ENCODE results near the gene SETD3. TPM values are rescaled to one million over a fixed set of nuclear protein-coding genes. Genes with fewer than 3 reads are reported as not detected.

Gene SETD3
- total and polyA plus RNA-seq, 2 experiments from 2014 or later, result 43.3 to 54.6 TPM

DNA sequence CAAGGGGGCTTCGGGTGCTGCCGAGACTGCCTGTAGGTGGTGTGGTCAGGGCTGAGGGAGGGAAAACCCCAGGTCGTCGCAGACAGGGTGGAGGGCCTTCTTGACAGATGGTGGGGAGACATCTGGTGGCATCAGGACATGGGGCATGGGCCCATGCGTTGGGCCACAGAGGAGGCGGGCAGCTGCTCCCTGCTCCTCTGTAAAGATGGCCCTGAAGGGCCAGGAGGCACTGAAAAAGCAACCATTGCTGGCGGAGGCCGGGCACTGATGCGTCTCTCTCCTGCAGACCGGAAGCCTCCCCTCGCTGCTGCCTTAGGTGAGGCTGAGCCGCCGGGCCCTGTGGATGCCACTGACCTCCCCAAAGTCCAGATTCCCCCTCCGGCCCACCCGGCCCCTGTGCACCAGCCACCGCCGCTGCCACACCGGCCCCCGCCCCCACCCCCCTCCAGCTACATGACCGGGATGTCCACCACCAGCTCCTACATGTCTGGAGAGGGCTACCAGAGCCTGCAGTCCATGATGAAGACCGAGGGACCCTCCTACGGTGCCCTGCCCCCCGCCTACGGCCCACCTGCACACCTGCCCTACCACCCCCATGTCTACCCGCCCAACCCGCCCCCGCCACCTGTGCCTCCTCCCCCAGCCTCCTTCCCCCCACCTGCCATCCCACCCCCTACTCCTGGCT lies 29.4 kb upstream of the SETD3 start:
- Histone ChIP-seq H3K4me1 (ENCODE audit: insufficient read depth) (peaks cover 15% of the 10 kb centered on the region), H3K9me2 (ENCODE audit: insufficient read depth) (no peaks in the 10 kb centered on the region), H3K79me2 (ENCODE audit: insufficient read depth) (no peaks in the 10 kb centered on the region), H3K4me2 (ENCODE audit: unreplicated experiment) (no peak overlapping the region), H3F3A (ENCODE audit: insufficient read depth) (peaks cover 19% of the 10 kb centered on the region; the same call in 1 of the 2 replicates), H3K27ac (no peak overlapping the region), H3K9ac (no peak overlapping the region), H3K9me3 (ENCODE audit: low read depth) (no peaks in the 10 kb centered on the region), H3K36me3 (ENCODE audit: low read depth) (peaks cover 29% of the 10 kb centered on the region), H3K27me3 (replicated peaks; ENCODE audit: insufficient read depth) (no peaks in the 10 kb centered on the region), H2AFZ (no peak overlapping the region), H4K20me1 (ENCODE audit: insufficient read depth) (no peaks in the 10 kb centered on the region), H3K4me3 (no peak overlapping the region)
- TF ChIP-seq EZH2 (IDR thresholded peaks at IDR 0.05; ENCODE audit: insufficient read depth, poor library complexity, severe bottlenecking), result no peak
- no peak for TF ChIP-seq EZH2phosphoT487 (IDR thresholded peaks at IDR 0.05; ENCODE audit: insufficient read depth, low read depth)
- WGBS, 2 experiments (ENCODE audit: low coverage in 1 of 2, low lambda C conversion rate in 2 of 2, missing lambda C conversion rate in 2 of 2), result 89 to 96% methylated on average over 11 to 27 of the region's 27 CpGs
- in situ Hi-C loops (cut with MboI), result no loop called here
- no peak for DNase-seq

DNA sequence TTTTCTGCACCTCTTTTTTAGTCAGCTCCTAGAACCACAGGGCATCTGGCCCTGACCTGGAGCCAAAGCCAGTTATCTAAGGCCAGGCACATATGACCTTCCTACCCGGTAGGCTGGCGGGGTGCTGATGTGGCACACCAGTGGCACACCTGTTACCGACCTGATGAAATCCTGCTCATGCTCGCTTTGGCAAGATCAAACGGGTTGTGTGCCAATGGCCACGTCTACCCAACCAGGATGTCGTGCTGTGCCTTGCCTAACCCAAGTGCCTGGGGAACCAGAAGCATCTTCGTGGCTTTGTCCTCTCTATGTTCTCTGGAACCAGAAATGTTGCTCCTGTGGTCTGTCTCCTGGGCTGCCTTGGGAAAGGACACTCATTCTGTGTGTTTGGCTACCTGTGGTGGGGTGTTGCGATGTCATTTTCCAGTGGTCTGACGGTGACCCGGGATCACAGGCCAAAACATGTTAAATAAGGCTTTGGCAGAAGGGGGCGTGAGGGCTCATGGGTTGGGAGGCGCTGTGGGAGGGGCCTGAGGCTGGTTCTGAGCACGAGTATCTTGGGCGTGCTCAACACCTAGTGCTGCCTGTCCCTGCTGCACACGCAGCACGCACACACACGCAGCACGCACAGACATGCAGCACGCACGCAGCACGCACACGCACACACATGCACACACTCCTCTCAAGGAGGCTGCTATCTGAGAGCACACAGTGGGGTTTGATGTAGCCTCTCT lies 28.4 kb upstream of the SETD3 start:
- no peak overlapping the region for H3K27ac ChIP-seq
- H3K4me3 ChIP-seq, result no peak overlapping the region
- H3F3A ChIP-seq (ENCODE audit: insufficient read depth), result peaks cover 20% of the 10 kb centered on the region; the same call in 1 of the 2 replicates
- no peaks in the 10 kb centered on the region for H4K20me1 ChIP-seq (ENCODE audit: insufficient read depth)
- H2AFZ ChIP-seq, result no peak overlapping the region
- H3K4me2 ChIP-seq (ENCODE audit: unreplicated experiment), result no peak overlapping the region
- DNase-seq, result no peak
- peaks cover 15% of the 10 kb centered on the region for H3K4me1 ChIP-seq (ENCODE audit: insufficient read depth)
- no peaks in the 10 kb centered on the region for H3K79me2 ChIP-seq (ENCODE audit: insufficient read depth)
- WGBS, 2 experiments (ENCODE audit: low coverage in 1 of 2, low lambda C conversion rate in 2 of 2, missing lambda C conversion rate in 2 of 2), result 82 to 83% methylated on average over 21 to 23 of the region's 23 CpGs
- no peak overlapping the region for H3K9ac ChIP-seq
- H3K27me3 ChIP-seq (replicated peaks; ENCODE audit: insufficient read depth), result no peaks in the 10 kb centered on the region
- no peaks in the 10 kb centered on the region for H3K9me2 ChIP-seq (ENCODE audit: insufficient read depth)
- H3K9me3 ChIP-seq (ENCODE audit: low read depth), result no peaks in the 10 kb centered on the region
- peaks cover 36% of the 10 kb centered on the region for H3K36me3 ChIP-seq (ENCODE audit: low read depth)
- in situ Hi-C loops (cut with MboI), result no loop called here
- TF ChIP-seq EZH2phosphoT487 (IDR thresholded peaks at IDR 0.05; ENCODE audit: insufficient read depth, low read depth) (no peak), EZH2 (IDR thresholded peaks at IDR 0.05; ENCODE audit: insufficient read depth, poor library complexity, severe bottlenecking) (no peak)

DNA sequence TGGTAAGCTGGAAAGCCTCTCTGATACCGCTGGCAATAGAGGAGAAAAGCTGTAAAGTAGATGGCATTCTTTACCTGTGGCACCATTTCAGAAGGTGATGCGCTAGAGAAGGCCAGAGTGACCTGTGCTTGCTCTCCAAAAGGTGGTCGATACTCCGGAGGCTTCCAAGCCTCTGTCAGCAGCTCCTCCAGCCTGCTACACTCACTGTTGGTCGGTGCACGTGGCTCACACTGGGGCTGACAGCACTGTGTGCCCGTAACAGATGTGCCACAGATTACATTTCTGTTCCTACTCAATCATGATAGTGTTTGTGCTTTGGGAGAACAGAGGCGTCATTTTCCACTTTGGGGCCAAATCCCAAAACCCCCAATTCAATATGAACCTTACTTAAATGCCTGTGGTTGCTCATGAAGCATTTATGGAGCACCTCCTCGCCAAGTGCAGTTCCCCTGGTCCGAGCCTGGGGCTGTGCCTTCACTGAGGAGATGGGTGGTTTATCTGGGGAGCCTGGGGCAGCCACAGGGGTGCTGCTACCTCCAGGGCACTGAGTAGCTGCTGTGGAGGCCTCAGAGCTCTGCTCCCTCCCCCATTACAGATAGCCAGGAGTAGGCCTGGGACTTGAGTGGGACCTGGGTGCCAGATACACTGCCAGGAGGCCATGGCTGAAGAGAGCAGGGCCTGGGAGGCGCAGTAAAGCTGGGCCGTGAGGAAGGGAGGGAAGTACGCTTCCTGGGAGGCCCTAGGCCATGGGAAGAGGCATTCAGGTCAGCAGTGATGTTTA lies 27.4 kb upstream of the SETD3 start:
- no peak for TF ChIP-seq EZH2 (IDR thresholded peaks at IDR 0.05; ENCODE audit: insufficient read depth, poor library complexity, severe bottlenecking)
- Histone ChIP-seq H3K9me3 (ENCODE audit: low read depth) (no peaks in the 10 kb centered on the region), H3K9ac (no peak overlapping the region), H3K4me3 (no peak overlapping the region), H3K27me3 (replicated peaks; ENCODE audit: insufficient read depth) (no peaks in the 10 kb centered on the region), H3K4me1 (ENCODE audit: insufficient read depth) (peaks cover 15% of the 10 kb centered on the region), H3K27ac (no peak overlapping the region), H3K36me3 (ENCODE audit: low read depth) (peaks cover 46% of the 10 kb centered on the region), H2AFZ (no peak overlapping the region), H3K79me2 (ENCODE audit: insufficient read depth) (no peaks in the 10 kb centered on the region), H4K20me1 (ENCODE audit: insufficient read depth) (no peaks in the 10 kb centered on the region), H3K9me2 (ENCODE audit: insufficient read depth) (no peaks in the 10 kb centered on the region), H3K4me2 (ENCODE audit: unreplicated experiment) (no peak overlapping the region), H3F3A (ENCODE audit: insufficient read depth) (peaks cover 20% of the 10 kb centered on the region; the same call in 1 of the 2 replicates)
- 76 to 78% methylated on average over 13 of the region's 13 CpGs for WGBS, 2 experiments (ENCODE audit: low coverage in 1 of 2, low lambda C conversion rate in 2 of 2, missing lambda C conversion rate in 2 of 2)
- DNase-seq, result no peak
- in situ Hi-C loops (cut with MboI), result no loop called here

DNA sequence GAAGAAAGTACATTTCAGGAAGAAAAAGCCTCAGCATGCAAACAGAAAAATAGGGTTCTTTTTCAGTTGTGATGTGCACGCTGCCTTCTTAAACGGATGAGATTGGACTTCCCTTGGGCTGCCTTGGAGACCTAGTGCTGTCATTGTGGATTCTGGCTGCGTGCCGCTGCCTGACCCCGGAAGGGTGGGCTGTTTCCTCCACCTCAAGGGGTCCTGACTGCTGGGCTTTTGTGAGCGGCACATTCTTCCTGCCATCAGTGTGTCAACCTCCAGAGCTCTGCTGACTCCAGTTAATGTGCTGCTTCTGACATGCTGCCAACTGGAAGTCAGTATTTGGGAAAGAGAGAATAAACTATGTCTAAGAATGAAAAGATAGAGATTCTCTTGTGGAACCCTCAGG lies 25.6 kb upstream of the SETD3 start:
- H3K4me1 ChIP-seq (ENCODE audit: insufficient read depth), result peaks cover 7% of the 10 kb centered on the region
- no peaks in the 10 kb centered on the region for H4K20me1 ChIP-seq (ENCODE audit: insufficient read depth)
- H3K36me3 ChIP-seq (ENCODE audit: low read depth), result peaks cover 61% of the 10 kb centered on the region
- WGBS, 2 experiments (ENCODE audit: low coverage in 1 of 2, low lambda C conversion rate in 2 of 2, missing lambda C conversion rate in 2 of 2), result 93 to 96% methylated on average over 6 of the region's 6 CpGs
- H2AFZ ChIP-seq, result no peak overlapping the region
- no peak for DNase-seq
- no peaks in the 10 kb centered on the region for H3K9me2 ChIP-seq (ENCODE audit: insufficient read depth)
- no peak overlapping the region for H3K27ac ChIP-seq
- no peaks in the 10 kb centered on the region for H3K9me3 ChIP-seq (ENCODE audit: low read depth)
- H3K27me3 ChIP-seq (replicated peaks; ENCODE audit: insufficient read depth), result no peaks in the 10 kb centered on the region
- no peak overlapping the region for H3K9ac ChIP-seq
- peaks cover 13% of the 10 kb centered on the region; the same call in 1 of the 2 replicates for H3F3A ChIP-seq (ENCODE audit: insufficient read depth)
- TF ChIP-seq EZH2phosphoT487 (IDR thresholded peaks at IDR 0.05; ENCODE audit: insufficient read depth, low read depth) (no peak), EZH2 (IDR thresholded peaks at IDR 0.05; ENCODE audit: insufficient read depth, poor library complexity, severe bottlenecking) (no peak)
- H3K4me3 ChIP-seq, result no peak overlapping the region
- no peaks in the 10 kb centered on the region for H3K79me2 ChIP-seq (ENCODE audit: insufficient read depth)
- no peak overlapping the region for H3K4me2 ChIP-seq (ENCODE audit: unreplicated experiment)
- in situ Hi-C loops (cut with MboI), result no loop called here

Data from GM23248 (cell line).